Endothelial cell of umbilical vein (primary cell): ENCODE data around the gene PWWP2A. TPM values are rescaled to one million over a fixed set of nuclear protein-coding genes. Genes with fewer than 3 reads are reported as not detected.

ENCODE experiments used
- BruUV-seq: library from RNA; stranded (reverse); fragments of 400-500 nt; replicated peaks from 2 replicates; lab custom pipeline; 2021; lab: Mats Ljungman, UMichigan
- CTCF ChIA-PET: fragments of 300-600, 350-600 bp; sonication (Branson Sonifier 250); formaldehyde crosslinking; loops from one replicate; lab custom pipeline; 2021; ENCODE audit warnings: antibody characterized with exemption, inconsistent platforms; lab: Charles Lee
- POLR2A ChIA-PET: fragments of 300-600, 350-600 bp; sonication (Branson Sonifier 250); formaldehyde crosslinking; loops from one replicate; lab custom pipeline; 2021; ENCODE audit warnings: antibody characterized with exemption, inconsistent platforms; lab: Charles Lee
- DNase-seq: peaks from one replicate; pipeline ENCODE4 v3.0.0-alpha.2; 2011; ENCODE audit warnings: low read depth, low spot score
- FAIRE-seq: peaks from 2 replicates; lab custom pipeline; 2011; peaks lifted over from hg19 to GRCh38; lab: Jason Lieb, UNC
- H2AFZ ChIP-seq: 2 replicates; pipeline ENCODE4 v1.6.0; 2012; ENCODE audit warnings: low read depth, low read length, control low read depth, inconsistent platforms
- H3K27ac ChIP-seq: 2 replicates; pipeline ENCODE4 v1.5.1; 2011; ENCODE audit warnings: low read depth, mild to moderate bottlenecking, control low read depth, low read length, moderate library complexity; ENCODE audit not compliant: insufficient read depth
- H3K27me3 ChIP-seq, 2 experiments: 2 replicates each; pipeline versions ENCODE4 v1.6.0 to v1.6.1; 2011; ENCODE audit warnings: low read length in 2 of 2, mixed read lengths in 1 of 2; ENCODE audit not compliant: control insufficient read depth in 2 of 2, insufficient read depth in 2 of 2
- H3K36me3 ChIP-seq, 2 experiments: 2 replicates in 1 of 2; 3 replicates in 1 of 2; pipeline ENCODE4 v1.5.1; 2011; ENCODE audit warnings: low read length in 2 of 2, mild to moderate bottlenecking in 1 of 2, moderate library complexity in 1 of 2; ENCODE audit not compliant: control insufficient read depth in 2 of 2, insufficient read depth in 2 of 2; ENCODE audit errors: extremely low read depth in 1 of 2
- H3K4me1 ChIP-seq: 3 replicates; pipeline ENCODE4 v1.5.1; 2011; ENCODE audit warnings: mild to moderate bottlenecking, low read length; ENCODE audit not compliant: control insufficient read depth, insufficient read depth; ENCODE audit errors: extremely low read depth
- H3K4me2 ChIP-seq: 2 replicates; pipeline ENCODE4 v1.6.1; 2011; ENCODE audit warnings: low read length, control low read depth, mixed read lengths; ENCODE audit not compliant: insufficient read depth
- H3K4me3 ChIP-seq, 3 experiments: fragments of 200-600 bp in 1 of 3; sonication (generic), shearing (Covaris generic) in 1 of 3; replicated peaks in 1 of 3; 2 replicates each; pipeline ENCODE4 v1.5.1; 2011 to 2016; ENCODE audit warnings: control low read depth in 3 of 3, low read length in 3 of 3, mild to moderate bottlenecking in 2 of 3, inconsistent platforms in 1 of 3, low read depth in 1 of 3, moderate library complexity in 1 of 3; ENCODE audit not compliant: insufficient read depth in 1 of 3
- H3K79me2 ChIP-seq: 2 replicates; pipeline ENCODE4 v1.6.0; 2012; ENCODE audit warnings: low read length, inconsistent platforms; ENCODE audit not compliant: control insufficient read depth, insufficient read depth
- H3K9ac ChIP-seq: replicated peaks from 2 replicates; pipeline ENCODE3; 2011; ENCODE audit warnings: low read length, control low read depth; ENCODE audit not compliant: insufficient read depth; ENCODE audit errors: extremely low read depth
- H3K9me1 ChIP-seq: replicated peaks from 3 replicates; pipeline ENCODE4 v1.6.0; 2011; ENCODE audit warnings: mild to moderate bottlenecking, low read length; ENCODE audit not compliant: control insufficient read depth, insufficient read depth; ENCODE audit errors: extremely low read depth
- H3K9me3 ChIP-seq: replicated peaks from 2 replicates; pipeline ENCODE4 v1.5.1; 2012; ENCODE audit warnings: low read length, inconsistent platforms; ENCODE audit not compliant: control insufficient read depth, insufficient read depth
- H4K20me1 ChIP-seq: replicated peaks from 2 replicates; pipeline ENCODE3; 2011; ENCODE audit warnings: mild to moderate bottlenecking, low read length; ENCODE audit not compliant: control insufficient read depth, insufficient read depth; ENCODE audit errors: extremely low read depth
- CTCF ChIP-seq, 2 donors: IDR thresholded peaks; 1 replicate in 1 of 2; 2 replicates in 1 of 2; pipeline ENCODE4 v1.5.1; 2011; ENCODE audit warnings: low read length in 2 of 2, mild to moderate bottlenecking in 2 of 2, moderate library complexity in 2 of 2, control low read depth in 1 of 2, inconsistent platforms in 1 of 2, low read depth in 1 of 2; ENCODE audit not compliant: insufficient read depth in 1 of 2; ENCODE audit errors: extremely low read depth in 1 of 2
- GATA2 ChIP-seq: IDR thresholded peaks from 2 replicates; pipeline ENCODE4 v1.7.0; 2011; ENCODE audit warnings: low read depth, mild to moderate bottlenecking, moderate library complexity, mixed read lengths, low read length; ENCODE audit not compliant: insufficient read length, insufficient read depth
- MYC ChIP-seq: IDR thresholded peaks from one replicate; pipeline ENCODE4 v1.6.1; 2011; ENCODE audit warnings: mild to moderate bottlenecking, low read depth, low read length
- POLR2A ChIP-seq: IDR thresholded peaks from 2 replicates; pipeline ENCODE4 v1.6.1; 2012; ENCODE audit warnings: low read depth, mild to moderate bottlenecking, control low read depth, low read length
- dilution Hi-C: fragments of 300-500 bp; cut with MboI; formaldehyde crosslinking; loops from one replicate; pipeline ENCODE4 v1.15.0; 2019; ENCODE audit warnings: low sequenced_read_pairs; ENCODE audit not compliant: extremely low pct_ligation_motif_present
- intact Hi-C: fragments of 100-400 bp; cut with micrococcal nuclease; formaldehyde crosslinking; loops from one replicate; pipeline ENCODE4 v1.10.0; 2022
- polyA plus RNA-seq, 4 experiments: library from polyadenylated mRNA; depleted of rRNA in 3 of 4; stranded (reverse) in 3 of 4; unstranded in 1 of 4; fragments of >200 nt; gene quantifications; 2 replicates each; pipeline versions ENCODE4 v1.2.1 to v1.2.3, GENCODE V29; 2011 to 2012; ENCODE audit warnings: missing spikeins in 1 of 4
- total RNA-seq: library from RNA; stranded (reverse); gene quantifications from 2 replicates; pipeline ENCODE4 v1.2.3, GENCODE V29; 2021

Gene PWWP2A
- total and polyA plus RNA-seq, 2 donors (not counting 3 experiments of a cell fraction or from before 2014, with no cell fraction given) = 4.6 to 19.3 TPM

- H3K9ac ChIP-seq = no peak overlapping the region
- no peak for FAIRE-seq
Observed at GRCh38 chr5:160159991-160160792, 40.9 kb upstream of the PWWP2A start.

More at GRCh38 chr5:160159991-160160792, 40.9 kb upstream of the PWWP2A start:
- no peak overlapping the region for H3K27ac ChIP-seq
- no peak overlapping the region for H3K4me2 ChIP-seq
- no peaks in the 10 kb centered on the region for H4K20me1 ChIP-seq
- H3K27me3 ChIP-seq = no peaks in the 10 kb centered on the region
- dilution Hi-C loops (no loop called here), intact Hi-C loops (loop anchor here (10.0 kb wide), 1 partner anchor 1765 kb away; no protein-coding TSS in a partner anchor)
- TF ChIP-seq POLR2A = no peak
- no peak for TF ChIP-seq MYC
- no peak for TF ChIP-seq CTCF (IDR thresholded peaks at IDR 0.05; ENCODE audit: extremely low read depth in 1 of 2, insufficient read depth in 1 of 2, low read depth in 1 of 2, low read length in 2 of 2)
- TF ChIP-seq GATA2 = no peak
- no peaks in the 10 kb centered on the region for H3K9me3 ChIP-seq
- H3K4me3 ChIP-seq = no peak overlapping the region
- no peaks in the 10 kb centered on the region for H3K9me1 ChIP-seq
- H2AFZ ChIP-seq = no peak overlapping the region
- no peaks in the 10 kb centered on the region for H3K79me2 ChIP-seq
- CTCF ChIA-PET = interaction anchor here (0.6 to 1.5 kb wide), 5 partner anchors 30 to 1081 kb away, joined by 3 to 5 read pairs (median 3); no protein-coding TSS in a partner anchor
- H3K36me3 ChIP-seq = no peaks in the 10 kb centered on the region
- POLR2A ChIA-PET = interaction anchor here (0.8 kb wide), 1 partner anchor 241 kb away, joined by 5 read pairs; no protein-coding TSS in a partner anchor
- no peak for DNase-seq
- BruUV-seq = no TSS peak
- peaks cover 13% of the 10 kb centered on the region for H3K4me1 ChIP-seq
